Measurements from ENCODE around the gene PSMB11. TPM values are rescaled to one million over a fixed set of nuclear protein-coding genes. Genes with fewer than 3 reads are reported as not detected.
A peak's percentile ranks its signal among the peaks of the same experiment; 100 is the strongest.

PSMB11 gene
- total and polyA plus RNA-seq, 2 donors (not counting 1 experiment from before 2014, with no cell fraction given), result not detected

DNA sequence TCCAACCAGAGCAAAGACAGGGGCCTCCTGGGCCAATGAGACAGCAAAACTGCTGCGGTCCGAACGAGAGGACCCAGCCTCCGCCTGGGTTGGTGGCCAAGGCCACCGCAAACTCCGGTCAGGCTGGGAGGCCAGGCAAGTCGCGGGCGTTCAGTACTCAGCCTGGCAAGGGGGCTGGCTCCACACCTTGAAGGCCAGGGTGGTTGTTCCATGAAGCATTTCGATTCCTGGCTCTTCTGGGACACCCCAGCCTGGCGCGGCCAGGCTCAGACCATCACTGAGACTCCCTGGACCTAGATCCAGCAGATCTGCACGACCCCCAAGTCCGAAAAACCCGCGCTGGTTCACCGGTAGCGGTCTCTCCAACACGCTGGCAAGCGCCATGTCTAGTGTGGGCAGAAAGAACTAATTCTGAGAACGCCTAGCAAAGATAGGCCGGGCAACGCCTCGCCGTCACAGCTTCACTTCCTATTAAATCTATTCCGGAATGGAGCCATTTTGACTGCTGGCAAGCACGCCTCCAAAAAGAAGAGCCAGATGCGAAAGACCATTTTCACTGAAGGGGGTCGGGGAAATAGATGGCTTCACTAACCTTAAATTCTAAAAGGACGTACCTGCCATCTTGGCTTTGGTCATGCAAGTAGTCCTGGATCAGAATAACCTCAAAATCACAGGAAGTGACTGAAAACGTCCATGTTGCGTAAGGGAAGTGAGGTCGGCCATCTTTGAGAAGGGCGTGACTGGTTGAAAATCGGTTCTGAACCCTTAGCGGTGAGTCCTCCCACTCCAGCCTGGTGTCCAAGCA is 7.3 kb upstream of the PSMB11 start, which contains the start of gene PSMB5:
Gene PSMB5 (minus strand): TSS at position 403 of the 805 bp plus-strand sequence. CDS start 19 bp downstream, at position 384.
- peak; percentile 92 for ATAC-seq (ENCODE audit: low read depth)
- ChIA-PET POLR2A (interaction anchor here (2.1 kb wide), 1 partner anchor 28 kb away, joined by 8 read pairs; no protein-coding TSS in a partner anchor), CTCF (interaction anchor here (0.9 to 2.5 kb wide), 5 partner anchors 23 to 478 kb away, joined by 3 to 12 read pairs (median 5); partner anchors contain the start of gene CDH24)
- Mint-ChIP-seq H3K4me3 (peak within 1 kb of the TSS; percentile 86), H3K27ac (peak within 1 kb of the TSS; percentile 93), H3K27me3 (no peaks in the 10 kb centered on the region), H3K4me1 (peaks cover 28% of the 10 kb centered on the region), H3K9me3 (ENCODE audit: insufficient read depth) (no peaks in the 10 kb centered on the region)
- DNase-seq, result peak; percentile 96
- Histone ChIP-seq H3K4me1 (ENCODE audit: control insufficient read depth in 2 of 2, insufficient read depth in 2 of 2, low read length in 2 of 2) (peaks cover 14 to 20% of the 10 kb centered on the region in 2 donors), H3K9me3 (ENCODE audit: control extremely low read depth in 1 of 3, control insufficient read depth in 2 of 3, insufficient read depth in 1 of 3, low read length in 2 of 3) (no peaks in the 10 kb centered on the region), H3K4me2 (replicated peaks; ENCODE audit: low read depth, low read length, poor library complexity, severe bottlenecking) (peak within 1 kb of the TSS; percentile 78), H3K27me3 (replicated peaks in 1 of 4; ENCODE audit: control extremely low read depth in 1 of 4, control insufficient read depth in 3 of 4, insufficient read depth in 4 of 4, low read length in 3 of 4) (no peaks in the 10 kb centered on the region), H3K36me3 (replicated peaks in 1 of 2; ENCODE audit: control extremely low read depth in 1 of 2, control insufficient read depth in 1 of 2, extremely low read depth in 1 of 2, insufficient read depth in 2 of 2, low read length in 1 of 2) (peaks cover 4 to 22% of the 10 kb centered on the region in 2 experiments), H3K27ac (ENCODE audit: low read length in 2 of 2) (peak within 1 kb of the TSS; percentile 81 to 93), H3K9ac (ENCODE audit: low read length) (peak within 1 kb of the TSS; percentile 84), H3K79me2 (ENCODE audit: control insufficient read depth, insufficient read depth, low read length) (peaks cover 22% of the 10 kb centered on the region), H4K20me1 (ENCODE audit: control insufficient read depth, insufficient read depth, low read length, poor library complexity, severe bottlenecking) (no peaks in the 10 kb centered on the region), H2AFZ (ENCODE audit: insufficient read depth, low read depth, low read length, poor library complexity, severe bottlenecking) (peak within 1 kb of the TSS; percentile 89), H3K4me3 (ENCODE audit: control extremely low read depth in 1 of 5, extremely low read depth in 1 of 5, insufficient read depth in 1 of 5, low read depth in 2 of 5, low read length in 4 of 5) (peak within 1 kb of the TSS; percentile 62 to 100 (median 66))
- TF ChIP-seq EZH2 (IDR thresholded peaks at IDR 0.05; ENCODE audit: borderline replicate concordance, insufficient read depth, low read depth, low read length, poor library complexity, severe bottlenecking), result no peak
- TF ChIP-seq, protein P1, sequence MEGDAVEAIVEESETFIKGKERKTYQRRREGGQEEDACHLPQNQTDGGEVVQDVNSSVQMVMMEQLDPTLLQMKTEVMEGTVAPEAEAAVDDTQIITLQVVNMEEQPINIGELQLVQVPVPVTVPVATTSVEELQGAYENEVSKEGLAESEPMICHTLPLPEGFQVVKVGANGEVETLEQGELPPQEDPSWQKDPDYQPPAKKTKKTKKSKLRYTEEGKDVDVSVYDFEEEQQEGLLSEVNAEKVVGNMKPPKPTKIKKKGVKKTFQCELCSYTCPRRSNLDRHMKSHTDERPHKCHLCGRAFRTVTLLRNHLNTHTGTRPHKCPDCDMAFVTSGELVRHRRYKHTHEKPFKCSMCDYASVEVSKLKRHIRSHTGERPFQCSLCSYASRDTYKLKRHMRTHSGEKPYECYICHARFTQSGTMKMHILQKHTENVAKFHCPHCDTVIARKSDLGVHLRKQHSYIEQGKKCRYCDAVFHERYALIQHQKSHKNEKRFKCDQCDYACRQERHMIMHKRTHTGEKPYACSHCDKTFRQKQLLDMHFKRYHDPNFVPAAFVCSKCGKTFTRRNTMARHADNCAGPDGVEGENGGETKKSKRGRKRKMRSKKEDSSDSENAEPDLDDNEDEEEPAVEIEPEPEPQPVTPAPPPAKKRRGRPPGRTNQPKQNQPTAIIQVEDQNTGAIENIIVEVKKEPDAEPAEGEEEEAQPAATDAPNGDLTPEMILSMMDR (IDR thresholded peaks at IDR 0.05), result no peak
- 0% methylated on average over 31 of the region's 36 CpGs for WGBS (ENCODE audit: insufficient coverage)
- intact Hi-C loops (cut with micrococcal nuclease), result loop anchor here (1.0 to 2.0 kb wide), 8 partner anchors 24 to 445 kb away; partner anchors contain the start of genes ACIN1, C14orf119, DAD1 and HAUS4
